LNCaP clone FGC (cell line): ENCODE measurements around the gene MAP3K7CL.

ENCODE experiments used
- DNase-seq: peaks from one replicate; pipeline ENCODE4 v3.0.0-alpha.2; 2011; ENCODE audit warnings: low read depth
- H3K4me3 ChIP-seq: 2 replicates; pipeline ENCODE4 v1.5.1; 2011; ENCODE audit warnings: mild to moderate bottlenecking, low read depth, low read length, control low read depth
- TF ChIP-seq, protein P1 (sequence below): IDR thresholded peaks from 2 replicates; pipeline ENCODE4 v1.5.1; 2012; ENCODE audit warnings: mild to moderate bottlenecking; ENCODE audit not compliant: control insufficient read depth, insufficient read depth; ENCODE audit errors: extremely low read depth

MAP3K7CL gene

DNA sequence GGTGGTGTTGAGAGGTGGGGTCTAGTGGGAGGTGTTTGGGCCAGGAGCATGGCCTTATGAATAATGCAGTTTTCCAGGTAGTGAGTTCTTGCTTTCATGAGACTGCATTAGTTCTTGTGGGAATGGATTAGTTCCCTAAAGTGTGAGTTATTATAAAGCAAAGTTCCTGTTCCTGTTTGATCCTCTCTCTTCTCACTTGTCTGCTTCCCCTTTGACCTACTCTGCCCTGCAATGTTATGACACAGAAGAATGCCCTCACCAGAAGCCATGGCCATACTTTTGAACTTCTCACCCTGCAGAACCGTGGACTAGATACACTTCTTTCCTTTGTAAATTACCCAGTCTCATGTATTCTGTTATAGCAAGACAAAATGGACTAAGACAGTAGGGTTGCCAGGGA is 53.6 kb downstream of the MAP3K7CL start:
- TF ChIP-seq, protein P1, sequence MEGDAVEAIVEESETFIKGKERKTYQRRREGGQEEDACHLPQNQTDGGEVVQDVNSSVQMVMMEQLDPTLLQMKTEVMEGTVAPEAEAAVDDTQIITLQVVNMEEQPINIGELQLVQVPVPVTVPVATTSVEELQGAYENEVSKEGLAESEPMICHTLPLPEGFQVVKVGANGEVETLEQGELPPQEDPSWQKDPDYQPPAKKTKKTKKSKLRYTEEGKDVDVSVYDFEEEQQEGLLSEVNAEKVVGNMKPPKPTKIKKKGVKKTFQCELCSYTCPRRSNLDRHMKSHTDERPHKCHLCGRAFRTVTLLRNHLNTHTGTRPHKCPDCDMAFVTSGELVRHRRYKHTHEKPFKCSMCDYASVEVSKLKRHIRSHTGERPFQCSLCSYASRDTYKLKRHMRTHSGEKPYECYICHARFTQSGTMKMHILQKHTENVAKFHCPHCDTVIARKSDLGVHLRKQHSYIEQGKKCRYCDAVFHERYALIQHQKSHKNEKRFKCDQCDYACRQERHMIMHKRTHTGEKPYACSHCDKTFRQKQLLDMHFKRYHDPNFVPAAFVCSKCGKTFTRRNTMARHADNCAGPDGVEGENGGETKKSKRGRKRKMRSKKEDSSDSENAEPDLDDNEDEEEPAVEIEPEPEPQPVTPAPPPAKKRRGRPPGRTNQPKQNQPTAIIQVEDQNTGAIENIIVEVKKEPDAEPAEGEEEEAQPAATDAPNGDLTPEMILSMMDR: no peak
- no peak overlapping the region for H3K4me3 ChIP-seq
- DNase-seq: no peak

DNA sequence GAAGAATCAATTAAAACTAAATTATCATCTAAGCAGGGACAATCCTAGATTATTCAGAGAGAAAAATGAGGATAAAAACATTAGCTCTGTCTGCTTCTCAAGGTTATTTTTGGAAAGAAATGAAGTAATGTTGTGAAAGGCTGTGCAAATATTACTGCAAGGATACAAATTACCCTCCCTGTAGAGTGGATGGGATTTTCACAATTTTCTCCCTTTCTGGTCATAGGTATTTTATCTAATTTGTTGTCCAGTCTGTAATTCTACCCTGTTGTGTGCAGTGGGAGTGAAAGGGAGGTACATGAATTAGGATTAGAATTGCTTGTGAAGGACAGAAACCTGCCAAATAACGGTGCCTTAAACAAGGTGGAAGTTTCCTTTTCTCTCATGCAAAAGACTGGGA is 54.7 kb downstream of the MAP3K7CL start:
- DNase-seq: no peak
- TF ChIP-seq, protein P1: no peak
- no peak overlapping the region for H3K4me3 ChIP-seq

DNA sequence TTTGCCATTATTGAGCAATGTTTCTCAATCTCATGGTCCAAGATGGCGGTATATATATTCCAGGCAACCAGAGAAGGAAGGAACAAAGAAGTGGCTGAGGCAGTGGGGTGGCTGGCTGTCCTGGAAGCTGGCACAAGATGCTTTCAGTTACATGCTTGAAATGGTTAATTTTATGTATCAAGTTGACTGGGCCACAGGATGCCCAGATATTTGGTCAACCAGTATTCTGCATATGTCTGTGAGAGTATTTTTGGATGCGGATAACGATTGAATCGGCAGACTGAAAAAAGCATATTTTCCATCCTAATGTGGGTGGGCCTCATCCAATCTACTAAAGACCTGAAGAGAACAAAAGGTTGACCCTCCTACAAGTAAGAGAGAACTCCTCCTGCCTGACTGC is 55.2 kb downstream of the MAP3K7CL start:
- TF ChIP-seq, protein P1: no peak
- no peak for DNase-seq

DNA sequence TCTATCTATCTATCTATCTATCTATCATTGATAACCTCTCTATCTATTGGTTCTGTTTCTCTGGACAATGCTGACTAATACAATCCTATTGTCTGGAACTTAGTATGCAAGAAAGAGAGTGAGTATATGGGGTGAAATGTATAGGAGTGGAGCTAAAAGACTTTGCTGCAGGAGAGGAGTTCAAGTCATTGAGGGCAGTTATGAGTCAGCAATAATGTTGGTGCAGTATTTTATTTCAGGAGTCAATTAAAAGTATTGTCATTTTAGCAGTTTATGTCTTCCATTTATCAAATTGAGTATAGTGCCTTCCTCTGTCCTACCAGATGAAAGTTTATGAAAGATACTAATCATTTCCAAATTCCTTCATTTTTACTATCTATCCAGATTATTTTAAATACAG is 55.8 kb downstream of the MAP3K7CL start:
- TF ChIP-seq, protein P1: no peak
- H3K4me3 ChIP-seq: no peak overlapping the region
- no peak for DNase-seq

More for the DNA sequence above, 55.2 kb downstream of the MAP3K7CL start:
- H3K4me3 ChIP-seq: no peak overlapping the region

DNA sequence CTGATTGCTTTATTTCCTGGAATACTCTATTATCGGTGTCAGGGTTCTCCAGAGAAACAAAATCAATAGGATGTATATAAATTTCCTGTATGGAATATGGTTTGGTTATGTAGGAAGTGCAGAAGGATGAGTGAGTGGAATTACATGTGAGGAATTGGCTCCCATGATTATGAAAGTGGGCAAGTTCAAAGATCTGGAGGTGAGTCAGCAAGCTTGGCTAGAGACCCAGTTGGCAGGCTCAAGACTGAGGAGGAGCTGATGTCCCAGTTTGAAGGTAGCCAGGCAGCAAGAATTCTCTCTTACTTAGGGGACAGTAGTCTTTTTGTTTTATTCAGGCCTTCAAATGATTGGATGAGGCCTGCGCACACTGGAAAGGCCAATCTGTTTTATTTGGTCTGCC is 57.5 kb downstream of the MAP3K7CL start:
- H3K4me3 ChIP-seq: no peak overlapping the region
- TF ChIP-seq, protein P1: no peak
- DNase-seq: peak; percentile 26

DNA sequence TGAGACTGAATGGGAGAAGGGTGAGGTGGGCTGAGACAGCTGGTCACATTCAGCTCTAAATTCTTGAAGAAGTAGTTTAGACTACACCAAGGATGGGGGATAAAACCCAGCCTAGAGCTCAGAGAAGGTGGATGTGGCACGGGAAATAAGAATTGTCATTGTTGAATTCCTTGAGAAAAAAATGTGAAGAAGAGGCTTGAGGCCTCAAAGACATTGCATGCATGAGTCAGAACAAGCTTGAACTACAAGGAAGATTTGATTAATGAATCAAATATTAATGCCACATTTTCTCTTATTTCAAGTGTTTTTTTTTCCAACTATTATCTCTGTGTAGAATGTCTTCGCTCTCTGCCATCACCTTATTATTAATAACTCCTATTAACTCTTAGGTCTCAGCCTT is 58.9 kb downstream of the MAP3K7CL start:
- no peak overlapping the region for H3K4me3 ChIP-seq
- no peak for DNase-seq
- TF ChIP-seq, protein P1: no peak

DNA sequence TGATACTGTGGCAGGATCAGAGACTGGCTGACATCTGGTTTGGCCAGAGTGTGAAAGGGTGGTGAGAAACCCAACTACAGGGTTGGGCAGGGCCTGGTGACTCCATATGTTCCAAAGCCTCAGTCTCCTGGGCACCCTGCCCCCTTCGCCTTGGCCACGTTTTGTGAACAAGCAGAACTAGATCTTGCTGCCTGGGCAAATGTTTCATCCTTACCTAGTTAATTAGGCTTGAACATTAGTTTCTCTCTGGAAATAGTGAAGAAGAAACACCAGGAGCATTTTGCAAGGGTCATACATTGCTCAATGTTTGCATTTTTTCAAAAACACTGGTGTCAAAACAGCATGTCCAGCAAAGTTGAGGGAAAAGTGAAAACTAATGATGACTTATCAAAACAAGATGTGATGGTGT is 60.5 kb downstream of the MAP3K7CL start:
- H3K4me3 ChIP-seq: no peak overlapping the region
- no peak for DNase-seq
- TF ChIP-seq, protein P1: no peak
